Fibroblast of skin of right quadriceps (primary cell): ENCODE results near the gene UNC5A.

Experiments
- DNase-seq: peaks from one replicate; pipeline ENCODE4 v3.0.0-alpha.2; 2013

The UNC5A gene

DNA sequence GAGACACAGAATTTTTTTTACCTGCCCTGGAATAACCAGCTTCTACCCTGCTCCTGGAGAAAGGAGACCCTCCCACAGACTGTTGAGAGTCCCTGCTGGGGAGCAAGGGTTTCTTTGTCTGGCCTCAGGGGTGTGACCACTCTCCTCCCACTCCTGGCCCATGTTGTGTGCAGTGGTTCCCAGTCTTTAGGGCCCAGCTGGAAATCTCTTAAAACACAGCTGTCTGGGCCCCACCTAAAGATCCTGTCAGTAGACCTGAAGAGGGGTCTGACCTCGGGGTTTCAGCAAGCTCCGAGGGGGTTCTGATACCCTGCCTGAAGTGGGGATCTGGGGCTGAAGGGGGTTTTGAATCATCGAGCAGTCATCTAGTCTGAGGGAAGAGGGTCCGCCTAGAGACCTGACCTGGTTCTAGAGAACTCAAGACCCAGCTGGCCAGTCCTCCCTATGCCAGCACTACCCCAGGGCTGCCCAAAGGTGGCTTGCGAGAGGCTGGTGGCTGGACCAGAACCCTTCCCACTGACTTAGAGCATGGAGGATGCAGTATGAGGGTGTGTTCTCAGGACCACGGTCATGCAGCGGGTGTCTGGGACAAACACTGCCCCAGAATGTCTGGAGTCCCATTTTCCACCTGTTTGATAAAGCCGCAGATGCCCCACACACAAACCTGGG lies 8.1 kb upstream of the UNC5A start:
- no peak for DNase-seq

DNA sequence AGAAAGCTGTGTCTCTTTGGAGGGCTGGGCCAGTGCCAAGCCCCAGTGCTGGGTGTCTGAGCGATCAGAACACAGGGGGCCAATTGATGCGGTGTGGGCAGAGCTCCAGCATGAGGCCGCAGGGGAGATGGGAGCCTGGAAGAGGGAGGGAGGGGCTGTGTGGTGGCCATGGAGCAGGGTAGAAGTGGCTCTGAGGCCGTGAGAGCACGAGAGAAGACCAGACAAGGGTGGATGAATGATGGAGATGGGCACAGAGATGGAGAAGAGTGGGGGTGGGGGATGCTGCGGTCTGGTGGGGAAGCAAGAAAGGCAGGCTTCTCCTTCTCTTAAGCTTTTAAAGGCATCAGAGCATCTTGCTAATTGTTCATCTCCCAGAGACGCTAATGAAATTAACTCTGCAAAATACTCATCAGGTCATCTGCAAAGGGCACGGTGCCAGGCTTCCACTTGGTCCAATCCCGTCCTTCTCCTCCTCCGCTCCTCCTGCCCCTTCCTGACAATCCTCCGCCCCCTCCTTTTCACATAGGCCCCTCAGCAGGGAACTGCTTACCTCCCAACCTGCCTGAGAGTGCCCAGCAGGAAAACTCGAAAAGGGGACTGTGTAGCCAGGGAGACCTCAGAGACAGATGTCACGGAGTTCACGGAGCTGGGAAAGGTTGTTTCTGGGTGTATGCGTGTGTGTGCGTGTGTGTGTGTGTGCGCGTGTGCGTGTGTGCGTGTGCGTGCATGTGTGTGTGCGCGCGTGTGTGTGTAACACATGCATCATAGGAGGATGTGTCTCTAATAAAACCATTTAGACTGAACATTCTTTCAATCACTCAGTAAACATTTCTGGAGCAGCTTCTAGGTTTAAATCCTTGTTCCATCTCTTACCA lies 7.1 kb upstream of the UNC5A start:
- DNase-seq: no peak

DNA sequence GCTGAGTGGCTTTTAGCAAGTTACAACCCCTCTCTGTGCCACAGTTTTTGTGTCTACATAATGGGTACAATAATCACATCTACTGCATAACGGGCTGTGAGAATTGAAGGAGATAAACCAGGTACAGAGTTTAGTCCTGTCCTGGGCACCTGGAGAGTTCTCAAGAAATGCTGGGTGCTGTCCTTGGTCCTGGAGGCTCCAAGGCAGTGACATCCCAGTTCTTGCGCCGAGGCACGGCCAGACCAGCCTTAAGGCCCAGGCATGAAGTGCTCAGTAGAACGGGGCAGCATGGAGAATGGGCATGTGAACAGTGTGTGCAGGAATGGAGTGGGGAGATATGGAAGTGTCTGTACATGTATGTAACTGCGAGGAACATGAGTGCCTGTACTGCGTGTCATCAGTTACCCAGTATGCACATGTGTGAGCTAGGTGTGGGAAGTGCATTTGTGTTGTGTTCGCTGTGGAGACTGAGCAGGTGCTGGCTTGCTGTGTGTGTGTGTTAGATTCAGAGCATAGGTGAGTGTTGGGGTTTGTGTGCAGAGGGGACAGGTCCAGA lies 6.3 kb upstream of the UNC5A start:
- DNase-seq: peak; percentile 16

DNA sequence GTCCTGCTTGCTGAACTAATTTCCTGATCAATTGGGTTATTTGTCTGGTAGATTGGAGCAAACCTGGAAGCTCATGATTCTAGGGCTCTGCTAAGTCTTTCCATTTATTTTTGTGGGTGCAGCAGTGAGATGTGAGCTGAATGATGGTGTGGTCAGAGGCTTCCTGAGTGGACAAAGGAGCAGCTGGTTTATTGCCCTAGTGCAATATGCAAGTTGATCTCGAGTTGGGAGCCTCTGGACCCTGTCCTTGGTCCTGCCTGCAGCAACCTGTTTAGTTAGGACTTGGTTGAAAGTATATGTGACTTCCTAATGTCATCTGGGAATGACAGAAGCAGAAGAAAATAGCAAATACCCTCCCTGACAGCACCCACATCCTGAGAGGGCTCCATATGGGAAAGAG lies 4.2 kb upstream of the UNC5A start:
- no peak for DNase-seq

DNA sequence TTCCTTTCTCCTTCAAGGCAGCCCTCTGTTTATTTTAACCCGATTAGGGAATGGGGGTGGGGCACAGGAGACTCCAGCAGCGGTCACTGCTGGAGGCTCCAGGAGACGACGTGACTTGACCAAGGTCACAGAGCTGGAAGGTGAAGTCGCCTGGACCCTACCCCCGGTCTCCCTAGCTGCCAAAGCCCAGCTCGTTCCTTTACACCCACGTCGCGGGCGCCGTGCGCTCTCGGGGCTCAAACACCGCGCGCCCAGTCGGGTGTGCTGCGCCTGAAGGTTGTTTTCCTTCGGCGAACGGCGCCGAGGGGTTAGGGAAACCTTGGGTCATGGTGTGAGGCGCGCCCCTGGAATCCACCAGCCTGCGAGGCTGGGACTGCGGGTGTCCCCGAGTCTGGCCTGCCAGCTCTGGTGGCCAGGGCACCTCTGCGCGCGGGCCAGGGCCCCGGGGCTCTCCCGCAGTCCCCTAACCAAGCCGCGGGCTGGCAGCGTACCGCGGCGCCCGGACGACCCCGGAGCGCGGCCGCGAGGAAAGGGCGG lies 747 bp upstream of the UNC5A start:
- DNase-seq: no peak

DNA sequence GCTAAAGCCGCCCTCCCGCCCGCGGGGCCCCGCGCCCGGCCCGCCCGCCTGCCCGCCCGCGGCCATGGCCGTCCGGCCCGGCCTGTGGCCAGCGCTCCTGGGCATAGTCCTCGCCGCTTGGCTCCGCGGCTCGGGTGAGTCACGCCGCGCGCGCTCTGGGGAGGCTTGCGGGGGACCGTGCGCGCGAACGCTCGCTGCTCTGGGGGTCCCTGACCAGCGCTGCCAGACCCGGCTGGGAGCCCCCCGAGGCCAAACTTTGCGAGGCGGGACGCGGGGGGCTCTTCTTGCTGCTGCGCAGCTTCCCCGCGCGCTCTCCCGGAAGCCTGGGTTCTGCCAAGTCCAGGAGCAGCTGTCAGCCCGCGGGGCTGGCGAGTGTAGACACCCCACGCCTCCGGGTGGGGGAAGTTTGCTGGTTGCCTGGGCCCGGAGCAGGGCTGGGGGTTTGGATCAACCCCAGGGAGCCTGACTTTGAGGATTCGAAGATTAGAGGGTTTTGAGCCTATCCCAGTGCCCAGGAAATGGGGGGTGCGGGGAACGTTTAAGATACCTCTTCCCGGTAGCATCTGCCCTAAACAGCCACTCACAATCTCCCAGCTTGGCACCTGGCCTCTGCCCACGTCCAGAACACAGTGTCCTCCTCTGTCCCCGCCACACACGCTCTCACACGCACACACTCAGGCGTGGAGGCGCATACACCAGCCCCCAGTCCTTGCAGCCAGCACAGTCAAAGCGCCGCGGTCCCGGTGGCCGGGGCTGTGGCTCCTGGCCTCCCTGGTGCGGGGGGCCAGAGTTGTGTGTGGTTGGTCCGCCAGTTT lies 535 bp downstream of the UNC5A start:
- DNase-seq: no peak

DNA sequence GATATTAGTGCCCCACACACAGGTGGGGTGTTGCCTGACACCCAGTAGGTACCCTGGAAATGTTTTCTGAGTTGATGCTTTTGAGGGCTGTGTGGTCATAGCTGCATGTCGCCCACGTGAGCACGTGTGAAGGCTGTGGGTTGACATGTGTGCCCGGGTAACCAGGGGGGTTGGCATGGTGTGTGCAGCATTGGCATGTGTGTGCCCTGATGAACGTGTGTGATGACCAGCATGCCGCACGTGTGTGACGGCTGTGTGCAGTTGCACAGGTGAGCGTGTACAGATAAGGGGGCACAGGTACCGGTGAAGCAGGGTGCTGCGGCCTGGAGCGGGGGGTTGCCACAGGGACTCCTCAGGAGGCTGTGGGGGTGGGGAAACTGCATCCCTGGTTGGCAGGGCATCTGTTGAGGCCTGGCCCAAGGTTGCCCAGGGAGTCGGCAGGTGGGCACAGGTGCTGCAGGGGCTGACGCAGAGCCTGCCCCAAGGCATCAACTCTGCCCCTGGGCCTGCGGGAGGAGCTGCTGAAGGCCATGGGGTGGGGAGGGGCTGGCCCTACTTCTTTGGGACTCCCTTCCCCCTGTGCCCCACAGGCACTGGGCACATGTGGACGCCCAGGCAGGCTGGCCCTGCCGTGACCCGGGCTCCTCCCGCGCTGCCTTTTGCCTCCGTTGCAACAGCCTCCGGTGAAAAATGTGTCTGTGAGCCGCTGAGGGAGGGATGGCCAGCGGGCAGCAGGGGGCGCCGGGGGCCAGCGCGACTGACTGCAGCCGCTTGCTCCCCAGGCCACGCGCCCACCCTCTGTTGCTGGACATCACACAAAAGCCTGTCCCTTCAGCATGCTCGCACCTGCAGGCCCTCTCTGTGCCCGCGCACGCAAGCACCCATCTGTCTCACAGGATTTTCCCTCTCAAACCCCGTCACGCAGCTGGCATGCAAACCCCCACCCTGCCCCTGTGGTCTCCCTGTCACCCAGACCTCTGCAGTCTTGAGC lies 2.2 kb downstream of the UNC5A start:
- DNase-seq: no peak

DNA sequence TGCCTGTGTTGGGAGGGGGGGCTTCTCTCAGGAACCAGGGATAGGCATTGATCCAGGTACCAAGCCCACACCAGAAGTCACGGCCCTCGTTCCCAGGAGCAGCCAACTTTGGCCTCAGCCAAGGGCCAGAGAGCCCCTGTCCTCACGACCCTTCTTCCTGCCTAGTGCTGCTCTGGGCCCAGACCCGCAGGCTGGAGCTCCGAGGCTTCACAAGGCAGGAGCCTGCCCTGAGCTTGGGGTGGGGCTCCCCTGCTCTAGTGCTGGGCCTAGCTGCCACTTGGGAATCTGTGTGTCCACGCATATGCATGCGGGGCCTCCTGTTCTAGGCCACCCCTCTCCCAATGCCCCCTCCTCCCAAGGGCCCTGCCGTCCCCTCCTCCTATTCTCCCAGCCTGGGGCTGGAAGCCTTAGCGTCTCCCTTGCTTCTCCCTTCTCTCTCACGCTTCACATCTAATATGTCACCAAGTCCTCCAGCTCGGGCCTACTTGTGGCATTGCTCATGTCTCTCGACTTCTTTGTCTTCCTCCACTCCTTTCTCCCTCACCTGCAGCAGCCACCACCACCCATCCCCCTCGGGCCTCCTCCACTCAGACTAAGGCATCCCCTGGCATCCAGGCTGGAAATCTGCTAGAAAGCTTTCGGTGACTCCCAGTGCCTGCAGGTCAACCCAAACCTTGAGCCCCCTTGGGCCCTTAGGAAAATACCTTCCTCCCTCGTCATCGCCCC lies 3.4 kb downstream of the UNC5A start:
- no peak for DNase-seq

DNA sequence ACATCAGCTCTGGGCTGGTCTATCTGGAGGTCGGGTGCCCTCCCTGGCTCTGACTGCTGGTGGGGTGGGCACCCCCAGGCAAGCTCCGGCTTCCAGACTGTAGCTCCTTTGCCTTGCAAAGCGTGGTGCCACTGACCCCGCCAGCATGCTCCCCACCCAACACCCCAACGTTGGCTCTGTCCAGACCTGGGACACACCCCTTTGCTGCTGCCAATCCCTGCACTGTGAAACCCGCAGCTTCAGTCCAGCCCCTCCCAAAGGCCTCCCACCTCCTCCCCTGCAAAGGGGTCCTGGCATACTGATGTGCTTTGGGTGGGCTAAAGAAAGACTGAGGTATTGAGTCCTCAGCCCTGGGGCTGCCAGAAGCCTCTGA lies 3.9 kb downstream of the UNC5A start:
- DNase-seq: no peak

DNA sequence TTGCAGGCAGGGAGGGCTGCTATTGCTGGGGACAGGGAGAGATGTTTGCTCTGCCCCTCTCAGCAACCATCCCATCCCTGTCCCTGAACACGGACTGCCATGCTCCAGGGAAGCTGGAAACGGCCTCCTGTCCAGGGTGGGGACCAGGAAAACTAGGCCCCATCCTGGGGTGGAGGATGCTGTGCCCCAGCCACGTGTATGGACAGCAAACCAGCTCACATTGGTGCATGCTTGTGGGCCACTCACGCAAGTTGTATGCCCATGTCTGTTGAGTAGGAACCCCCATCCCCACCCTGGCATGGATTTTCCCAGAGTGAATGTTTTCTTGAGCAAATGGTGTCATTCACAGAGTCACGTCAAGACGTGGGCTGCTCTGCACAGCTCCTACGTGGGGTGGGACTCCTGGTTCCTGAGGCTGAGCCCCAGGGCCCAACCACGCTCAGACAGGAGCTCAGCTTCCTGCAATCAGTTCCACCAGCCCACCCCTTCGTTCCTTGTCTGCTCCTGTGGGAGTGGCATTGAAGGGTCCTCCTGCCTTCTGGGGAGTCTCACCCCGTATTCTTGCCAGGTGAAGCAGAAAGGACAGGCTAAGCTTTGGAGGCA lies 4.6 kb downstream of the UNC5A start:
- no peak for DNase-seq

DNA sequence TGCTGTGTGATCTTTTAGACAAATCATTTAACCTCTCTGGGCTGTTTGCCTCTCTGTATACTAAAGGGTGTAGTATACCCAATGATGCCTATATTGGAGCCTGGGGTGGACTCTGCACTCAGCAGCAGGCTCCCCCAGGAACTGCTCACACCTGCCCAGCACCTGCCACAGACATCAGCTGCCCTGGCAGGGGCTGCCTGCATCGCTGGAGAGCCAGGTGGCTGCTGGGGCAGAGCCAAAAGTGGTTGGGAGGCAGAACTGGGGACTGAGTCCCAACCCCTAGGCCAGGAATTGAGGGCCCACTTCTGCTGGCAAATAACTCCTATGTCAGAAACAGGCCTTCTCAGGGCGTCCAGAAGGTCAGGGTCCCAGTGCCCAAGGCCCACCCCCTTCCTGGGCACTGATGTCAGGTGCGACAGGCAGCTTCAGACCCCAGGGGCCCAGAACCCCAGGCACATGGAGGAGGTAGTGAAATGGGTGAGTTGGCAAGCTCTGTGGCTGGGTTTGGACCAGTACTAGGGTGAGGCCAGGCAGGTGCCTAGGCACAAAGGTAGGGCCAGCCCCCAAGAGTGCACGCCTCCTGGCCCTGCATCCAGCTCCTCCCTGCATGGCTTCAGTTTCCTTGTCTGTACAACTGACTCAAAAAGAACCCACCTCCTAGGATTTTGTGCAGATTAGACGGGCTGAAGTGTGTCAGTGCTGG lies 5.8 kb downstream of the UNC5A start:
- DNase-seq: no peak

DNA sequence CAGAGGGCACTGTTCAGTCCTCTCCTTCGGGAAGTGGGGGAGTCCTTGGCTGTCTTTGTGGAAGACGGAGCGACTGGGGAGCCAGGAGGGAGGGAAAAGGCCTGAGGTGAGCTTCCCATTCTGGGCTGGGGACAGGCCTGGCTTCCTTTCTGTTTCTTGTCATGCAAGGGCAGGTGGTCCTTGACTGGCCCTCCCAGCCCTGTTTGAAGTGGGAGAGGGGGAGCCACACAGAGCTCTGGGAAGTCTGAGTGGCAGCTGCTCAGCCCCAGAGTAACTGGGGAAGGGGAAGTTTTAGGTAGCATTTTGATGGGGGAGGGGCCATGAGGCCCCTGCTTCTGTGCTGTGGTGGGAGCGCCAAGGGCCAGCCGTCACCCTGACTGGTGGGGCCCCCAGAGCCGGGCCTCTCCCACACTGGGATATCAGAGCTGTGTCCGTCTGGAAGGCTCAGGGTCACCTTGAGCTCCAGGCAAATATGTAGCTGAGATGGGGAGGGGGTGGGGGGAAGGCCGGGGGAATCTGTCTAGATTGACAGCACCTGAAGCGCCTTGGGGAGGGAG lies 6.5 kb downstream of the UNC5A start:
- no peak for DNase-seq

DNA sequence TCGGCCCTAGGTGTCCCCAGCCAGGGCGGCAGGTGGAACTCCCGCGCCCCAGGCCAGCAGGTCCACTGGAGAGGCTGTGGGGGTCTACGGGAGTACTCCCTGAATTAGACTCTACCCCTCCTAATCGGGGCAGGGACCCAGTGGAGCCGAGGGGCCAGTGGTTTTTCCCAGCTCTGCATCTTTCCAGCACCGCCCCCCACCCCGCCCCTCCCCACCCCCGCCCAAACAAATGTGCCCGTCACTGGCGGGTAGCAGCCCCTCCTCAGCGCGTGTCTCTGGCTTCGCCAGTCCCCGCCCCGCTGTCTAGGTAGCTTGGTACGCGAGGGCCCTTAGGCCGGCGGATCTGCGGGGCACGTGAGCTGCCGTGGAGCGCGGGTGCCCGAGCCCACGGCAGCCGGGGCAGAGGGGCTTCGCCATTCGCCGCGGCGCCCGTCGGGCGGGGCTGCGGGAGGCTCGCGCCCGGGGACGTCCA lies 7.0 kb downstream of the UNC5A start:
- no peak for DNase-seq

DNA sequence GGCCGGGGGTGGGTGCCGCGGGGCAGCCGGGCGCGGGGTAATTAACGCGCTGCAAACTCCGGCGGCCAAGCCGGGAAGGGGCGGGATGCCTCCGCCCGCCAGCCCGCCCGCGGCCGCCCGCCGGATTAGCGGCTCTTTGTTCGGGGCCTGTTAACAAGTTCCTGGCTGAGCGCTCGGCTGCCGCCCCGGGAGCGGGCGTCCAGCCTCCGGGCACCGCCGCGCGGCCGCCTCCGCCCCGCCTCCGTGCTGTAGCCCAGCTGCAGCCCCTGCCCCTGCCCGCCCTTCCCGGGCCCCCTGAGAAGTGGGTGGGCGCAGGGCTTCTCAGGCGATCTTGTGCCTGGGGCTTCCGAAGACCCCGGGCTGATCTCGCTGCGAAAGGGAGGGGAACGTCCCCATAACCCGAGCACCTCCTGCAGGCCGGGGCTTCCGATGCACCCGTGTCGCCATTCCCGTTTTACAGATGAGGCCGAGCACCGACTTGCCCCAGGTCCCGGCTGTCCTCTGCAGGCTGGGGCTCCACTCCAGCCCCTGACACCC lies 7.5 kb downstream of the UNC5A start:
- no peak for DNase-seq

DNA sequence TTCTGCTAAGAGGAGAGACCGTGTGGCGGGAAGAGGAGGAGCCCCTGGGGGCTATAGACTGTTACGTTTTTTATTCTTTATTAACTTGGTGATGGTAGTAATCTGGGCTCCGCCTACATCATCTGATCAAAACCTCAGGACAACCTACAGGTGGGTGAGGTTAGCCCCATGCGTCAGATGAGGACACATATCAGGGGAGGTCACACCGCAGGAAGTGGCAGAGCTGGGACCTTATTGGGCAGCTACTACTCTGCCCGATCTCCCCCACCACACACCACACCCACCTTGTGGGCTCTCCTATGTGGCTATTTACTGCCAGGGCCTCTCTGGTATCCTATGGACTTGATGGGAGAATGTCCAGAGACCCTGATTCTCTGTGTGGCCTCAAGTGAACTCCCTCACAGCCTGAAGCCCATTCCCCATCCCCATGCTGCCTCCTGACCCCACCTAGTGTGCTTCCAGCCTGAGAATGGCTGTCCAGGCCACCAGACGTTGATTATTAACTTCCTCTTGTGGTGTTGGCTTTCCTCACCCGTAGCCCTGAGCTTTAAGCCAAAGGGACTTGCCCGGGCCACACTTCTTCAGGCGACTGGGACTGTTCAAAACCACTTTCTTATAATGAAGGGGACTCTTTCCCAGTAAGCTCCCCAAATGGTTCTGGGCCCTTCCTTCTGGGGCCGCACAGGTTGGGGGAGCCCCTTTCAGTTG lies 8.2 kb downstream of the UNC5A start:
- DNase-seq: no peak

DNA sequence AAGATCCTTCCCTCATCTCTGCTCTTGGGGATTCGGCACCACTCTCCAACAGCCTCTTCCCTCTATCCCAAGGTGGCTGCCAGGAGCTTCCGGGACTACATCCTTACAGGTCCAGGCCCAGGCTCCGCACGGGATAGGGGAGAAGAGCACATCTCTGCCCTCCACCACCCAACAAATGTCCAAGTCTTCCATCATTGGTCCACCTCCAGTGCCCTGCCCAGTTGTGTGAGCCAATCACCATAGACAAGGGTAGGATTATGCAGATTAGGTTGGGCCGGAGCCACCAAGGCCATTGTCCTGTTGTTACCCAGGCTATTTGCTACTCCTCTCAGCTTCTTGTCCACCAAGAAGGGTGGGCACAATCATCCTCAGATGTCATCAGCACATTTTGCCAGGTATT lies 9.1 kb downstream of the UNC5A start:
- DNase-seq: no peak

DNA sequence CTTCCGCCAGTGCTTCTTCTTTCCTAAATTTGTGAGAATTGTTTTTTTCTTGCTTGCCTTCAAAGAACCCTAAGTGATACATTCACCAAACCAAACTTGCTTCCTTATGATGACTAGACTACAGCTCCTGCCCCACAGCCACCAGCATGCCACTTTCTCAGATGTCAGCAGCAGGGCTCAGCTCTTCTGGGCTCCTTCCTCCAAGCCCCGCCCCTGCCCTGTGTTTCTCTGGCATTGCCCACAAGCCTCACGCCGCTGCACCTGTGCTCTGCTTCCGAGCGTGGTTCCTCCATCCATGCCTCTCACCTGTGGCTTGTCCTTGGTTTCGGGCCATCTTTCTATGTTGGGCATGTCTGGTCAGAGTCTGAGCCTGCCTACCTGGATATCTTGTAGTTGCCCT lies 10.6 kb downstream of the UNC5A start:
- DNase-seq: no peak

DNA sequence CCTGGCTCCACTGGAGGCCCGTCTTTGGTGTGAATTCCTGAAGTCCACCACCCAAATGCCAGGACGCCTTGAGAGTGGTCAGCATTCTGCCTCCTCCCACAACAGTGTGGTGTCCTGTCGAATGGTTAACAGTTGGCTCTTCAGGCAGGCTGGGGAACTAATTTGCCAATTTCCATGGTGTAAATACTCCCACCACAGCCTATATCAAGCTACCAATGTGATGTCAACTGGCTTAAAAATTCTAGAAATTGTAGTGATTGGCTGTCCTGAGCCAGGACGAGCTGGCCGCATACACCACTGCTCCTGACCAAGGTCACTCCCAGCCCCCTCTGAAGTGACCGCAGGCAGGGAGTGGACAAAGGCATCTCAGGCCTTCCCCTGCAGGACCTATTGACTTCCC lies 11.1 kb downstream of the UNC5A start:
- DNase-seq: no peak
